GM12865 (cell line): Measurements from ENCODE around the gene SYNE1.

Experiments
- DNase-seq: peaks from one replicate; pipeline ENCODE4 v3.0.0; 2010; ENCODE audit warnings: low read depth
- H3K4me3 ChIP-seq: 2 replicates; pipeline ENCODE4 v1.5.1; 2011; ENCODE audit warnings: mild to moderate bottlenecking, low read depth, low read length, control low read depth
- TF ChIP-seq, protein P1 (sequence below): IDR thresholded peaks from 2 replicates; pipeline ENCODE4 v1.5.1; 2011; ENCODE audit warnings: low read length, control low read depth, low read depth, inconsistent platforms; ENCODE audit not compliant: insufficient read depth; ENCODE audit errors: missing control alignments

Gene SYNE1

DNA sequence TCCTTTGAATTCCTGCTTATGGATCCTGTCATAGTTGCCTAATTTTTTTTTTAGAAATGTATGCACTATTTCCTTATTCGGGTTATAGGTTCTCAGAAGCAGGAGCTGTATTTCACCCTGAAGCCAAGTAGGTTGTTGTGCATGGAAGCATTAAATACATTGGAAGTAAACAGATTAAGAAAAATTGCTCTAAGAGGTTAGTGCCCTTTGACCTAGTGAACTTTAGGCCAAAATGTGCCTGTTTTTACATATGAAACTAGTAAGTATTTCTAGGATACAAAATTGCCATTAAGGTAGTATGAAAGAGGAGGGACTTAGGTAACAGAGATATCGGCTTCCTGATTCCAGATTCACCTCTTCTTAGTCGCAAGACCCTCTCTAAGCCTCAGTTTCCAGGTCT is 377.9 kb downstream of the SYNE1 start:
- no peak for DNase-seq
- TF ChIP-seq, protein P1, sequence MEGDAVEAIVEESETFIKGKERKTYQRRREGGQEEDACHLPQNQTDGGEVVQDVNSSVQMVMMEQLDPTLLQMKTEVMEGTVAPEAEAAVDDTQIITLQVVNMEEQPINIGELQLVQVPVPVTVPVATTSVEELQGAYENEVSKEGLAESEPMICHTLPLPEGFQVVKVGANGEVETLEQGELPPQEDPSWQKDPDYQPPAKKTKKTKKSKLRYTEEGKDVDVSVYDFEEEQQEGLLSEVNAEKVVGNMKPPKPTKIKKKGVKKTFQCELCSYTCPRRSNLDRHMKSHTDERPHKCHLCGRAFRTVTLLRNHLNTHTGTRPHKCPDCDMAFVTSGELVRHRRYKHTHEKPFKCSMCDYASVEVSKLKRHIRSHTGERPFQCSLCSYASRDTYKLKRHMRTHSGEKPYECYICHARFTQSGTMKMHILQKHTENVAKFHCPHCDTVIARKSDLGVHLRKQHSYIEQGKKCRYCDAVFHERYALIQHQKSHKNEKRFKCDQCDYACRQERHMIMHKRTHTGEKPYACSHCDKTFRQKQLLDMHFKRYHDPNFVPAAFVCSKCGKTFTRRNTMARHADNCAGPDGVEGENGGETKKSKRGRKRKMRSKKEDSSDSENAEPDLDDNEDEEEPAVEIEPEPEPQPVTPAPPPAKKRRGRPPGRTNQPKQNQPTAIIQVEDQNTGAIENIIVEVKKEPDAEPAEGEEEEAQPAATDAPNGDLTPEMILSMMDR, result no peak
- no peak overlapping the region for H3K4me3 ChIP-seq

DNA sequence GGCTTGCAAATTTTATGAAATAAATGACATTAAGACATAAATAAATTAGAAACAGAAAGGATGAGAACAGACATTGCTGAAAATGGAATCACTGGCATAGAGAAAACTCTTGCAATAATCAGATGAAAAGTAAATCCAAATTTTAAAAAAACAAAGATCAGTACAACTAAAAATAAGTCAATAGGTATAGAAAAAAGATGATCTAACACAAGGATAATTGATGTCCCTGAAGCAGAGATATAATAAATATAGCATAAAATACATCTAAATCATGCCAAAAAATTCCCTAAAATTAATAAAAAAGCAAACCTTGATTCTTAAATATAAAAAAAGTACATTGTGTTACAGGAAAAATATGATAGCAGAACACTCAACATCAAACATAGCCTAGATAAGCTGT is 379.6 kb downstream of the SYNE1 start:
- TF ChIP-seq, protein P1, result no peak
- H3K4me3 ChIP-seq, result no peak overlapping the region
- DNase-seq, result no peak

DNA sequence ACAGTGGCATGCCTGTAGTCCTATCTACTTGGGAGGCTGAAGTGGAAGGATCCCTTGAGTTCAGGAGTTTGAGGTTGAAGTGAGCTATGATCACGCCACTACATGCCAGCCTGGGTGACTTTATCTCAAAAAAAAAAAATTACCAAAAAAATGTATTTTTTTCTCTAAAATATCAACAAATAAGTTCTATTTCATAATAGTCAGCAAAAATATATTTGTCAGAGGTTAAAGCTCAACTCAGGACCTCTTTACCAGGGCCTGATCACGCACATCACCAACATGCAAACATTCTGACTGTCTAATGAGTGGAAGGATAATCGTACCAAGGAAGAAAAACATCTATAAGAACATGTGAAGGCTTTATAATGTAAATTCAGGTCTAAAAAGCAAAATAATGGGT is 387.0 kb downstream of the SYNE1 start:
- H3K4me3 ChIP-seq, result no peak overlapping the region

DNA sequence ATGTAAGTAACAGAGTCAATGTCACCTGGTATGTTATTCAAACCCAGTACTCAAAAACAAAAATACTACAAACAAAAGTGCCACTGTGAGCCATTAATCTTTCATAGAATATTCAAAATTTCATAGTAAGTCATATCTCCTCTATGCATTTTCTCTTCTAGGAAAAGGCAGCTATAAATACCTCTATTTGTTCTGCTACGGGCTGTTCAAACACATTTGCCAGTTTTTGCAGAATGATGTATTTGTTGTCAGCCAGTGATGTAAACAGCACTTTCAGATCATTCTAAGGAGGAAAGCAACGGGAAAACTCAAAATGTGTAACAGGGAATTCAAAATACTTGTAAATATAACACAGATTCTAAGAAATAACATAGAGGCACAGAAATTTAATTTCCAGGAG is 388.2 kb downstream of the SYNE1 start:
- TF ChIP-seq, protein P1, result no peak
- no peak for DNase-seq
- no peak overlapping the region for H3K4me3 ChIP-seq

More for the DNA sequence above, 387.0 kb downstream of the SYNE1 start:
- no peak for DNase-seq
- TF ChIP-seq, protein P1, result no peak

DNA sequence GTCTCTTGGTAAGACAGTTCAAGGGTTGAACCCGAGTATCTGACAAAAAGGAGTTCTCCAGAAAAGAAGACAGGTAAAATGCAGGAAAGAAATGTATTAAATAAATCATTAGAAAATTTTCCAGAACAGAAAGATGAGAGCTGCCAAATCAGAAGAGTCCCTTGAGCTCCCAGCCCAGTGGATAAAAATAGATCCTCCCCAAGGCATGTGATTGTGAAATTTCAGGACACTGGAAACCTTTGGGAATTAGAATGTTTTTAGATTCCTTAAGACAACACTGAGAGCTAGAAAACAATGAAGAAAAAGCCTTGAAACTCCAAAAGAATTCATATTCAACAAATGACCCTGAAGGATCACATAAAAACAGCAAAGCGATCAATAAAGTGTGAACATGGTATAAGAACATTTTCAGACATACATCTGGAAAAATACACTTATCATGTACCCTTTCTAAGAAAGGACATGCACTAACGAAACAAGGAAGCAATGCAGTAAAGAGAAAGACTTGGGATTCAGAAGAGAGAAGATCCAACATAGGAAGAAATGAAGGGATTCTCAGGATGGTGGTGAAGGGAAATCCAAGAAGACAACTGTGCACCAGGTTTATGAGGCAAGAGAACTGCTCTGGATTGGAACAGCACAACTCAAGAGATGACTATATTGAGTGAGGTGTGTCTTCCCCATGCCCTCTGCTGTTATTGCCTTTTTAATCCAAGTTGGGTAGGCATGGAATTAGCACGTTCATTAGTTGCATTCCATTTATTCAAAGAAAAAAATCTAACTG is 390.4 kb downstream of the SYNE1 start:
- TF ChIP-seq, protein P1, result no peak
- H3K4me3 ChIP-seq, result no peak overlapping the region
- DNase-seq, result no peak

DNA sequence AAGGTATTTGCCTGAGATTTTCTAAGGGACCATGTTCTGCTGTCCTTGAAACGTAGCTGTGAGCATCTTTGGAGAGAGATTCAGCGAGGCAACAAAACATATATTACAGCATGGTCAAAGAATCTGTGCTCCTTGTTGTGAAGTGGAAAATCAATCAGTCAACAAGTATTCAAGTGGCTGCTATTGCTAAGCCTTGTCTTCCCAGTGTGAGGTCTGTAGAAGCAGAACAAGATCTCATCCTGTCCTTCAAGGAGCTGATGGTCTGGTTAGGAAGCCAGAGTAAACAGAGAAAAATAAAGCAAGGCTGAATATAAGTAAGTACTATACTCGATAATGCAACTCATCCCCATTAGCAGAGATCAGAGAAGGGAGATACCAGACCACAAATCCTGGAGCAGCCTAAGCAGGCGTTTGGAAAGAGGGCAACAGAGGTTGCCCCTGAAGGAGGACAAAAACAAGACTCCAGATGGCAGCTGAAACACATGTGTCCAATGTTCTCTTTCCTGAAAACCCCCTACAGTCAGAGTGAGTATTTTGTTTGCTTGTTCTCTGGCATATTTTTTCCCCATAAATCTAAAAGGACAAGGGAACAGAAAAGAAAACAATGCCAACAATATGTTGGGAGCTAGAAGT is 392.0 kb downstream of the SYNE1 start:
- H3K4me3 ChIP-seq, result no peak overlapping the region
- DNase-seq, result no peak
- TF ChIP-seq, protein P1, result no peak
